Measurements from ENCODE around the gene ZBTB34.

Gene ZBTB34

DNA sequence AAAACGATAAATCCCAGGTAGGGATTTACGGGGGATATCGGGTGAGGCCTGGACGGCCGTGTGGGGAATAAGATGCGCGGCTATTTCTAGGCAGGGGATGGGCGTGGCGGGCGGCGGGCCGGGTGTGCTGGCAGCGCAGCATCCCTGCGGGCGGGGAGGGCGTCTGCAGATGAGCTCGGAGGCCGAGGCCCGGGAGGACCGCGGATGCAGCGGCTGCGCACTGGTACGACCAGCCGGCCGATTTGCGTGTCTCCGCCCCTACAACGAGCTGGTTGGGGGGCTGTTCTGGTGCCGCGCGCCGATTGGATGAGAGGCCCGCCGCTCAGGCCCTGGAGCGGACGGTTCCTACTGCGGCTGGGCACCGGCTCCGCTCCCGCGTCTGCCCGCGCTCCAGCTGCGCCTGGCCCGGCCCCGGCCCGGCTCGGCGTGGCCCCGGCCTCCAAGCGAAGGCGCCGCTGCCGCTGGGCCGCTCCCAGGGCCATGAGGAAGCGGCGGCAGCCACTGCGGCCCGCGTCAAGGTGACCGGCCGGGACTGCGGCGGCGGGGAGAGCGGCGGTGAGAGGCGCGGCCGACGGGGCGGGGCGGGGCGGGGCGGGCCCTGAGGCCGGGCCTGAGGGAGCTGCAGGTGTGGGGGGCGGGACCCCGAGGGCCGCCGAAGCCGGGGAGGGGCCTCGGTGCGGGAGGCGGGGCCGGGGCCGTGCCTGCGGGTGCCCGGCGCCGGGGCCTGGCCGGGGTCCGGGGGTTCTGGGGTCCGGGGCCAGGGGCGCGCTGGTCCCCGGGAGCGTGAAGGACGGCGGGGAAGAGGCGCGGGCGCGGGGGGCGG, 54.2 kb downstream of the ZBTB34 start, which contains the start of gene RALGPS1:
RALGPS1 (plus strand) TSS at position 325 of the 823 bp plus-strand sequence. CDS start 47,508 bp downstream, outside the sequence.
- H3K27ac ChIP-seq: peak within 1 kb of the TSS in 14 of 21 experiments; percentile 34 to 83 (median 66)
- peak within 1 kb of the TSS; percentile 37 to 76 (median 55) for H3K4me3 ChIP-seq

DNA sequence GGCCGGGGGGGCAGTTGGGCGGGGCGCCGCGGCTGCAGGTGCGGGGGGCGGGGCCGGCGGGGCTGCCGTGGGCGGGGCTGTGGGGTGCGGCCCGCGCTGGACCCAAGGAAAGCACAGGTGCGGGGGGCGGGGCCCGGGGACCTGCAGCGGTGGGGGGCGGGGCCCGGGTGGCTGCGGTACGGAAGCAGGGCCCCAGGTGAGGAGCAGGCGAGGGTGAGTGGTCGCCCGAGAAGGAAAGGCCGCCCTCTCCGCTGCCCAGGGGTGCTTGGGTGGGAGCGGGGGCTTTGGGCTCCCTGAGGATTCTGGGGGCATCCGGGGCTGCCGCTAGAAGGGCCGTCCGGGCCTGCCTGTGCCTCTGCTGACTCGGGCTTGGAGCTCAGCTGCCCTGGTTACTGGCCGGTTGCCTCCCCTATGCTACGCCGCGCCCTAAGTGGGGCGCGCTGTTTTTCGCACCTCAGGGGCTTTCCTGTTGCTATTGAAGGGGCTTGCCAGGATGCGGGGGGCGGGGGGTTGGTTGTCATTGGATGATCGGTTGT, 54.9 kb downstream of the ZBTB34 start:
- Histone ChIP-seq H3K4me3 (peak overlapping the region; percentile 30 to 76 (median 55)), H3K27ac (peak overlapping the region in 3 of 21 experiments; percentile 45 to 83 (median 61))

DNA sequence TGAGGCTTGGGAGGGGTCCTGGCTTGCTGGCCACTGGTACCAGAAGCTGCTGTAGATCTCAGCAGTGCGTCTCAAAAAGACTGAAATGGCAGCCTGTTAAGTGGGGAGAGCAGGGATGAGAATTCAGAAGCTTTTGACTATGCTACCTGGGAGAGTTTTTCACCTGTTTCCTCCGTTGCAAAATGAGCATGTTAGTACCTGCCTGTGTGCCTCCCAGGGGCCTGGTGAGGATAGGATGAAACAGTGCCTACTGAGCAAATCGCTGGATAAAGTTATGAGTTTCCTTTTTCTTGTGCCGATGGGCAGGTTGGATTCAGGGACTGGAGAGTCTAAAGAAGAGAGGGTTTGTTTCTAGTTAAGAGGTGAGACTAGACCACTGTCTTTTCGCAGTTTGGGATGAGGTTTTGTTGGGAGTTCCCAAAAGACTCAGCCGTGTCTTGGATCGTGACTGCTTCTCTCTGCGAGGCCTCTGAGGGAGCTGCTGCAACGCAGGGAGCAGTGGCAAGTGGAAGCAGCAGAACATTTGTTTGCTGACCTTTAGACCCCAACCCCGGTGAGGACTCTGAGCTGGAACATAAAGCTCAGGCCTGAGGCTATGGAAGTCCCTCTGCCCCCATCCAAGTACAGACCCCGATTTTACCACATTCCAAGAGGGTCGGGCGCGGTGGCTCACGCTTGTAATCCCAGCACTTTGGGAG, 55.6 kb downstream of the ZBTB34 start:
- Histone ChIP-seq H3K27ac (peak overlapping the region in 3 of 21 experiments; percentile 45 to 83 (median 61)), H3K4me3 (peak overlapping the region in 5 of 7 experiments; percentile 30 to 76 (median 58))

DNA sequence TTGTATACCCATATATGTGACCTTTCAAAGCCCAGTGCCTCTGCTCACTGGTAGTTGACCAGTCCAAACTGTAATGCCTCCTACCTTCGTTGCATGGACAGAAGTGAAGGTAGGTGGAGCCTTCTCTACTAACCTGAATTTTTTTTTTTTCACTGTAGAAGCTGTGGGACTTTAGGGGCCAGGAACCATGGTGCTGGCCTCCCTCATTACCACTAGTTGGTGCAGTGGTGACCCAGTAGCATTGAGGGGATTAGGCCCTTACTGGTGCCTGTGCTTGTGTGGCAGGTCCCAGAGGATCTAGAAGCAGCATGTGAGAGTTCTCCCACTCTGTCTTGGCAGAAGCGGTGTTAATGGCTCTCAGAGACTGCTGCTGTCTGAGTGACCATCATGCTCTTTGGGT, 56.5 kb downstream of the ZBTB34 start:
- Histone ChIP-seq H3K27ac (no peak overlapping the region), H3K4me3 (no peak overlapping the region)

DNA sequence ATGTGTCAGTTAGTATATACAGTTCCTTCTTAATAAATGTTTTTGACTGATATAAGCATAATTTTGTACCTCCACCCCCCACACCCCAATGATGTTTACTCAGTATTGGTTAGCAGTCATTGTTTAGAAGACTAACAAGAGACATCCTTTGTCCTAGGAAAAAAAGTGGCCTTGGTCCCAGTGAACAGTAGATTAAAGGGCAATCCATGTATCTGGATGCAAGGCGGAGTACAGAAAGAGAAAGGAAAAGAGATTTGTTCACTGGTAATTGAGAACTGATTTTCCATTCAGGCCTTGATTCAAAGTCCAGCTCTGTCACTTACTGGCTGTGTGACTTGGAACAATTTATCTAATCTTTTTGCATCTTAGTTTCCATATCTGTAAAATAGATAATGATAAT, 58.8 kb downstream of the ZBTB34 start:
- H3K4me3 ChIP-seq: no peak overlapping the region
- H3K27ac ChIP-seq: no peak overlapping the region

DNA sequence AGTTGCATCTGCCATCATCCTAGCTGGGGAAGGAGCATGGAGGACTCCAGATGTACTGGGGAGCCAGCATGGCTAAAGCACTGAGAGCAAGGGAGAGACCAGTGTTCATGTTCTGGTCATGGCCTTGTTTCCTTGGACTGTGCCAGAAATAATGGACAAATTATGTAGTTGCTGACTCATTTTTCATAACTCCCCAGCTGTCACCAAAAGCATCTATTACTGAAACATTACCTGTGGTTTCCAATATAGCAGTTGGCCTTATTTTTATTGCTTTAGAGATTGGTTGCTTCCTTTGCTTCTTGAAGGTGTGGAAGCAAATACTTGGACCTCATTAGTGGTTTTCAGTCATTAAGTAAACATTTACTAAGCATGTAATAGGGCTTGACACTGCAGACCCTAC, 65.4 kb downstream of the ZBTB34 start:
- H3K27ac ChIP-seq: no peak overlapping the region
- H3K4me3 ChIP-seq: no peak overlapping the region

DNA sequence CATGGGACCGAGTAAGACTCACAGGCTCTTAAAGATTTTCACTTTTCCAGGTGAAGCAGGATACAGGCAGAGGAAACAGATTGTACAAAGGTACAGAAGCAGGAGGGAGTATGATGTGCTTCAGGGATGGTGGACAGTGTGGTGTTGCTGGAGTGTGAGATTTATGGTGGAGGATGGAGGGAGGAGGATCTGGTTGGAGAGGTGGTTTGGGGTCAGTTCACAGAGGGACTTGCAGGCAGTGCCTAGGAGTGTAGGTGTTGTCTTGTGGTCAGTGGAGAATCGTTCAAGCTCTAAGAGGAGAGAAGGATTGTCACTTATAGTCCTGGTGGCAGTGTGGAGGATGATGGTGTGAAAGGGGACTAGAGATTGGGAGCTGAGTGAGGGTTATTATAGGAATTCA, 65.9 kb downstream of the ZBTB34 start:
- H3K27ac ChIP-seq: no peak overlapping the region
- H3K4me3 ChIP-seq: no peak overlapping the region

DNA sequence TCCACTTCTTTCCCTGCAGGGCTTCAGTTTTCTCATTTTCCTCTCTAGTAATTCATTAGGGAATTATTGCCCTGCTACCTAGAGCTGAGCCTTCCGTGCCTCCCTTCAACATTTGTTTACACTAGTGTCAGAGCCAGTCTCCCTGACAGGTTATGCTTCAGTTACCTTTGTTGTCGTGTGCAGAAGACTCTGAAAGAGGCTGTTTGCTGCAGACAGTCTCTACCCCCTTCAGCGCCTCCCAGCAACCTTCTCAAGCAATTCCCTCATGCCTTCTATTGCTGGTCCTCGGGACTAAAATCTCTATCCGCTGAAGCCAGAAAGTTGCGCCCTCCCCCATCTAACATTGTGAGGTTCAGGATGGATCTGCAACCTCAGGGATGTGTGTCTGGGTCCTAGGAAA, 67.0 kb downstream of the ZBTB34 start:
- H3K27ac ChIP-seq: no peak overlapping the region
- H3K4me3 ChIP-seq: no peak overlapping the region

DNA sequence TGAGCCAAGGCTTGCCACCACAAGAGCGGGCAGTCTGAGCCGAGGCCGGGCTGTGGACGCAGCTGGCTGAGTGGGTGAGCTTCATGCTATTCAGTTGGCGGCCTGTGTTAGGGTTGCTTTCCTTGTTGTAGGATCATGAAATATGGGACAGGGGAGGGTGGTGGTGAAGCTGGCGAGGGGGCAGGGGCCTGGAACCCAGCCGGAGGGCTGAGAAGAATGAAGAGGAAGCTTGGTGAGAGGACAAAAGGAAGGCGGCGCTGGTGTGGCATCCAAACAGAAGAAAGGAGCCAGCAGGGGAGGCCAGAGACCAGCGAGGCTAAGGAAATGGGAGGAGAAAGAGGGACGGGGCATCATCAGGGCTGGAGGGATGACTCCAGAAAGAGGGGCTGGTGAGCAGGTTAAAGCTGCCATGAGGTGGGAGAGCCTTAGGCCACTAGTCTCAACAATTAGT, 72.5 kb downstream of the ZBTB34 start:
- Histone ChIP-seq H3K27ac (no peak overlapping the region), H3K4me3 (no peak overlapping the region)

DNA sequence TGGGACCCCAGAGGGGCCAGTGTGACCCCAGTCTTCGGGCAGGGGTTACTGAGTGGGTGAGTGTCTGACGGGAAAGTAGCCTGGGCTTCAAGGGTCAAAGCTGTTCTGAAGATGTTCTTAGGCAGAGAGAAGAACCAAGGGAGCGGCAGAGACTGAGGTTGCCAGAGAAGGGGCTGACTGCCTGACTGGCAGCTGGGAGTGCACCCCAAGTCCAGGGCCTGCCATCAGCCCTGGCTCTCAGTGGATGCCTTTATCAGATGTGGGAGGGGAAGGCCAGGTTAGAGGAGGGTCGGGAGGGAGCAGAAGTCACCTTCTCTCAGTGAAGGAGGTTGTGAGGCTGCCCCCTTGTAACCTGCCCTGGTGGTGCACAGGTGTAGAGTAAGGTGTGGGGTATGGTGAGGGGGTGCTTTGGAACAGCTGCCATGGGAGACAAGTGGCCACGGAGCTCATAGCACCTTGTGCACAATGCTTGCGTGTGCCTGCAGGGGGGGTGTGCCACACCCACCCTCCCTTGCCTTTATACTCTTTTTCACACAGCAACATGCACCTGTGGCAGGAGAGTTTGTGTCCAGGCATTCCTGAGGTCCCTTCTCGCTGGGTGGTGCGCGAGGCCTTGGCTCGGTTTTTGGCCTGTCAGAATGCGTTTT, 73.0 kb downstream of the ZBTB34 start:
- H3K27ac ChIP-seq: no peak overlapping the region
- no peak overlapping the region for H3K4me3 ChIP-seq

DNA sequence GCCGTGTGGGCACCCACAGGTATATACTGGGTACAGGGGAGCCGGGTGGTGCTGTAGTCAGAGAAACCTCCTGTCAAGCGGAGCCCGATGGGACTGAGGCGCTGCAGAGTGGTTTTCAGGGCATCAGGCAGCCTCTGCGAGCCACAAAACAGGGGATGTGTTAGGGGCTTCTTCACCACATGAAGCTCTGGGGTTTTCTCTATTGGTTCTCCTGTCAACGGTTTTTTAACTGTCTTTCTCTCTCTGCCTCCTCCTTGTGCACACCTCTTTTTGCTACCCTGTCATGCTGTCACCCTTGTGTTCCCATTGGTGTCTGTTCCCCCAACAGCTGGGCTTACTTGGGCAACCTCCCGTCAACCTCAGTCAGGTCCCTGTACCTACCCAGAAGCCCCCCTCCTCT, 74.0 kb downstream of the ZBTB34 start:
- H3K4me3 ChIP-seq: no peak overlapping the region
- H3K27ac ChIP-seq: no peak overlapping the region

Measured in skin epidermis (tissue), 12 donors.